ENCODE measurements around the gene FAP.

The FAP gene

DNA sequence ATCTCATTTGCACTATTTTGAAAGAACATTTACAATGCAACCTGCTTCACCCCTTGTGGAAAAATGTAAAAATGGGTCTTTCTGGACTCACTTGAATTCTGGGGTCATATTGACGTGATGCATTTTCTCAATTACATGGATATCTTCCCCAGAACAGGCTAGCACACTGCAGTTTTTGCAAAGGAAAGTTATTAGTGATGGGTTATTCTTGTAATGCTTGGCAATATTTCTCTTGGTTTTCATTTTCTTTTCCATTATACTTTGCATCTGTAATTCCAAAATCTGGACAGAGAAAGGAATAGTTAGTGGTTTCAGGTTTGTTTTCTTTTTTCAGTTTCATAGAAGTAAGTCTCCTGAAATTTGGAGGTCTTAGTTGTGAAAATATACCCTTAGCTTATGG is 24.8 kb upstream of the FAP start:
- no peak overlapping the region for H4K5ac ChIP-seq (ENCODE audit: low read length)
- H3K18ac ChIP-seq (ENCODE audit: low read length): no peak overlapping the region
- H2BK15ac ChIP-seq (replicated peaks; ENCODE audit: low read depth): no peak overlapping the region
- no peak overlapping the region for H3K27ac ChIP-seq (ENCODE audit: low read depth, low read length)
- H3K4me1 ChIP-seq (ENCODE audit: control insufficient read depth, low read depth, low read length): no peaks in the 10 kb centered on the region
- no peak for DNase-seq
- H2BK5ac ChIP-seq (ENCODE audit: low read length): no peak overlapping the region
- H3K4ac ChIP-seq (ENCODE audit: low read depth, low read length): no peak overlapping the region
- no peak overlapping the region for H2BK120ac ChIP-seq (ENCODE audit: low read depth, low read length)
- no CpG with 5 or more reads among the region's 1 CpG for WGBS (ENCODE audit: extremely low coverage, insufficient coverage, low lambda C conversion rate)
- no peak overlapping the region for H3K4me2 ChIP-seq (ENCODE audit: low read length)
- no peak overlapping the region for H4K8ac ChIP-seq (ENCODE audit: low read depth, low read length)
- no peaks in the 10 kb centered on the region for H3K27me3 ChIP-seq (ENCODE audit: insufficient read depth, low read length, poor library complexity)
- H3K23ac ChIP-seq (ENCODE audit: low read length): no peak overlapping the region
- no peaks in the 10 kb centered on the region for H3K36me3 ChIP-seq (ENCODE audit: control insufficient read depth, insufficient read depth, low read length)
- H3K56ac ChIP-seq (ENCODE audit: low read length): no peak overlapping the region
- no peak overlapping the region for H2AK5ac ChIP-seq (ENCODE audit: low read length)
- H3K79me1 ChIP-seq (ENCODE audit: low read length): no peaks in the 10 kb centered on the region
- no peak overlapping the region for H3K9ac ChIP-seq (ENCODE audit: low read length)
- no peaks in the 10 kb centered on the region for H3K79me2 ChIP-seq (ENCODE audit: control insufficient read depth, insufficient read depth, low read length)
- no peak overlapping the region for H3K4me3 ChIP-seq (ENCODE audit: low read length)

DNA sequence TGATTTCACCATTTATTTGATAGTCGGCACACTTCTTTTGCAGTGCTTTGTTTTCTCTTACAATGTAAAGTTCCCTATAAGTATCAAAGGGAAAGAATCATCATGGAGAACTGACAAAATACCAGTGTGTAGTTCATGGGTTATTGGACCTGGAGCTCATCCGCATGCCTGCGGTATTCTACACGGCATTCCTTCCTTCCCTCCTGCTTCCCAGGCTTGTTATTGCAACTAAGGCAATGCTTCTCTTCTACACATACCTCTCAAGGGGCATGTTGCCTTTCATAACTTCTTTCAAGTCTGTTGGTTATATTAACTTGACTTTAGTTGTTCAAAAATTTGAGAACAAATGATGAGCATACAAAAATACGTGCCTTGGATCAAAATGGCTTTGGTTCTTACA is 24.3 kb upstream of the FAP start:
- Histone ChIP-seq H3K36me3 (ENCODE audit: control insufficient read depth, insufficient read depth, low read length) (no peaks in the 10 kb centered on the region), H4K5ac (ENCODE audit: low read length) (no peak overlapping the region), H2BK15ac (replicated peaks; ENCODE audit: low read depth) (no peak overlapping the region), H3K9ac (ENCODE audit: low read length) (no peak overlapping the region), H2BK120ac (ENCODE audit: low read depth, low read length) (no peak overlapping the region), H3K4me1 (ENCODE audit: control insufficient read depth, low read depth, low read length) (no peaks in the 10 kb centered on the region), H3K4me3 (ENCODE audit: low read length) (no peak overlapping the region), H2AK5ac (ENCODE audit: low read length) (no peak overlapping the region), H3K27me3 (ENCODE audit: insufficient read depth, low read length, poor library complexity) (no peaks in the 10 kb centered on the region), H3K79me2 (ENCODE audit: control insufficient read depth, insufficient read depth, low read length) (no peaks in the 10 kb centered on the region), H3K4me2 (ENCODE audit: low read length) (no peak overlapping the region), H3K56ac (ENCODE audit: low read length) (no peak overlapping the region), H3K23ac (ENCODE audit: low read length) (no peak overlapping the region), H3K18ac (ENCODE audit: low read length) (no peak overlapping the region), H3K27ac (ENCODE audit: low read depth, low read length) (no peak overlapping the region), H2BK5ac (ENCODE audit: low read length) (no peak overlapping the region), H4K8ac (ENCODE audit: low read depth, low read length) (no peak overlapping the region), H3K4ac (ENCODE audit: low read depth, low read length) (no peak overlapping the region), H3K79me1 (ENCODE audit: low read length) (no peaks in the 10 kb centered on the region)
- no CpG with 5 or more reads among the region's 5 CpGs for WGBS (ENCODE audit: extremely low coverage, insufficient coverage, low lambda C conversion rate)
- no peak for DNase-seq

DNA sequence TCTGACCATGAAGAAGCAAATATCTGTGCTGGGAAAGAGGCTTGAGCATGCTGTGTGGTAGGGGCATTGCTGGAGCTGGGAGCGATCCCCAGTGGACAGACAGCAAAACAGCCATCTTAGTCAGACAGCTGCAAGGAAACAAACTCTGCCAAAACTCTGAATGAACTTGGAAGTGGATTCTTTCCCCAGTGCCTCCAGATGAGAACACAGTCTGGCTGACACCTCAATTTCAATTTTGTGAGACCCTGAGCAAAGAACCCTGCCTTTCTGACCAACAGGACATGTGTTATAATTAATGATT is 23.2 kb upstream of the FAP start:
- Histone ChIP-seq H4K5ac (ENCODE audit: low read length) (peak overlapping the region; percentile 3), H3K9ac (ENCODE audit: low read length) (no peak overlapping the region), H3K4me2 (ENCODE audit: low read length) (no peak overlapping the region), H3K4ac (ENCODE audit: low read depth, low read length) (no peak overlapping the region), H2BK15ac (replicated peaks; ENCODE audit: low read depth) (no peak overlapping the region), H2BK5ac (ENCODE audit: low read length) (no peak overlapping the region), H3K23ac (ENCODE audit: low read length) (no peak overlapping the region), H3K27ac (ENCODE audit: low read depth, low read length) (no peak overlapping the region), H3K4me3 (ENCODE audit: low read length) (no peak overlapping the region), H3K18ac (ENCODE audit: low read length) (no peak overlapping the region), H2BK120ac (ENCODE audit: low read depth, low read length) (no peak overlapping the region), H3K56ac (ENCODE audit: low read length) (no peak overlapping the region), H3K36me3 (ENCODE audit: control insufficient read depth, insufficient read depth, low read length) (no peaks in the 10 kb centered on the region), H3K4me1 (ENCODE audit: control insufficient read depth, low read depth, low read length) (no peaks in the 10 kb centered on the region), H2AK5ac (ENCODE audit: low read length) (no peak overlapping the region), H4K8ac (ENCODE audit: low read depth, low read length) (no peak overlapping the region), H3K27me3 (ENCODE audit: insufficient read depth, low read length, poor library complexity) (no peaks in the 10 kb centered on the region), H3K79me1 (ENCODE audit: low read length) (no peaks in the 10 kb centered on the region), H3K79me2 (ENCODE audit: control insufficient read depth, insufficient read depth, low read length) (no peaks in the 10 kb centered on the region)
- no CpG with 5 or more reads among the region's 1 CpG for WGBS (ENCODE audit: extremely low coverage, insufficient coverage, low lambda C conversion rate)
- DNase-seq: no peak

DNA sequence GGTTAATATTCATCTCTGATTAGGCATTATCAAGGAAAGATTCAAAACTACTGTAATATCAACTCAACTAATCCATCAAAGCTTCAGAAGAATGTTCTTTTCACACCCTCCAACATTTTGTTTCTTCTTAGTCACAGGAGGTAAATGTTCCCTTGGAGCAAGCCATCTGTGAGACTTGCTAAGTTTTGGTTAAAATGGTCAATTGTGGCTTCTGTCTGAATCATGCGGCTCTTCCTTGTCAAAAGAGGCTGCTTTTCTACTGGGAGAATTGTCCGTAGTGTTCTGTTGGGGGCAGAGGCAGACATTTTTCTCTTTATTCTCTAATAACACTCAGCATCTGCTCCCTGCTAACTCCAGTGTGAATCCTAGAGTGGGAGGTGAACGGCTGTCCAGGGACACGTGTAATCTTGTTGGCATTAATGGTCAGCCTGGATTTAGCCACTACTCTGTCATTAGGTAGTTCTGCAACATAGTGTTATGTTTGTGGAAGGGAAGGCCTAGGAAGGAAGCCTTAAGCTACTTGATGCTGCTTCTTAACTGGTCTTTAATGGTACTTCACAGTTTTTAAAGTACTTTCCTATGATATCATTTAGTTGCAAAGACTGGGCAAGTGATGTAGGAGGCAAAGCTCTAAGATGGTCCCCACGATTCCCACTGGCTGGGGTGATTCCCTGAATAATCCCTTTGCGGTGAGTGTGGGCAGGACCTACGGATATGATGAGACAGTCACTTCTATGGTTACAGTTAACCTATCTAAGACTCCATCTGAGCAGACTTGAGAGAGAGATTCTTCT is 22.6 kb upstream of the FAP start:
- Histone ChIP-seq H3K4me3 (ENCODE audit: low read length) (no peak overlapping the region), H3K4me2 (ENCODE audit: low read length) (no peak overlapping the region), H3K27me3 (ENCODE audit: insufficient read depth, low read length, poor library complexity) (no peaks in the 10 kb centered on the region), H2BK5ac (ENCODE audit: low read length) (no peak overlapping the region), H4K5ac (ENCODE audit: low read length) (peak overlapping the region; percentile 3), H4K8ac (ENCODE audit: low read depth, low read length) (no peak overlapping the region), H3K4ac (ENCODE audit: low read depth, low read length) (no peak overlapping the region), H2BK120ac (ENCODE audit: low read depth, low read length) (no peak overlapping the region), H3K27ac (ENCODE audit: low read depth, low read length) (no peak overlapping the region), H3K36me3 (ENCODE audit: control insufficient read depth, insufficient read depth, low read length) (no peaks in the 10 kb centered on the region), H3K79me1 (ENCODE audit: low read length) (no peaks in the 10 kb centered on the region), H3K23ac (ENCODE audit: low read length) (no peak overlapping the region), H3K9ac (ENCODE audit: low read length) (no peak overlapping the region), H2AK5ac (ENCODE audit: low read length) (no peak overlapping the region), H2BK15ac (replicated peaks; ENCODE audit: low read depth) (no peak overlapping the region), H3K18ac (ENCODE audit: low read length) (no peak overlapping the region), H3K79me2 (ENCODE audit: control insufficient read depth, insufficient read depth, low read length) (no peaks in the 10 kb centered on the region), H3K4me1 (ENCODE audit: control insufficient read depth, low read depth, low read length) (no peaks in the 10 kb centered on the region), H3K56ac (ENCODE audit: low read length) (no peak overlapping the region)
- WGBS (ENCODE audit: extremely low coverage, insufficient coverage, low lambda C conversion rate): no CpG with 5 or more reads among the region's 7 CpGs
- DNase-seq: no peak

DNA sequence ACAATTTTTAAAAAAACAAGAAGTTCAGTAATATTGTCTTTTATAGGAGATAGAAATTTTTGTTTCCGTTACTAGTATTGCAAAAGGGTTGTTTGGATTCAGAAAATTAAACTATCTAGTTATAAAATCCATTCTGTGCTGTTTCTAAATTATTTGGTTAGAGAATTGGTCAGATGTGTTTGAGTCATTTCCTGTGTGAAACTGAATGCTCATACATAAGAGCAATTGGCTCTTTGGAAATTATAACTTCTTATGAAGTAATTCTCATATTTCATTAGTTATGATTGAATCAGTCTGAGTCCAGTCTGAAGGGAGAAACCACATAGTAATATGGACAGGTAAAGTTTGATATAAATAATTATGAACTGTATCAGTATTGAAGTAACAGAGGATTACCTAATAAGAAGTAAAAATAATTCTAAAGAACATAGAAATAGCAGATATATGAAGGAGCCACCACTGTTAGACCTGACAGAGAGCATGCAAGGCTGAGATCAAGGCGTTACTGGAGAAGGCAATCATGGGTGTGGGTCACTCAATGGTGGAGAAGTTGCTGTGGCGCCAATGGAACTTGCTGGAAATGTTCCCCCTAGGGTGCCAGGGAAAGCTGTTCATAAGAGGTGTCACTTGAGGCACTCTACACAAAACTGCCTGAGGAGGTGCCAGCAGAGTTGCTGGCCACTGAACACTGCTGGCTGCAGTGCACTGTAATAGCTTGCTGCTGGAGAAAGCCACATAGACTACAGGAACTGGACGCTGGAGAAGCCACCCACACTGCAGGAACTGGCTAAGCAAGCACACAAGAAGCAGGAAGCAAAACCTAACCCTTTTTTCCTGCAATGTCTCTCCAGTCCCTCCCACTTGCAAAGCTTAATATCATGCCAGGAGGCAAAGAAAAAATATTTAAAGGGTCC is 18.0 kb upstream of the FAP start:
- Histone ChIP-seq H4K5ac (ENCODE audit: low read length) (no peak overlapping the region), H4K8ac (ENCODE audit: low read depth, low read length) (no peak overlapping the region), H2BK15ac (replicated peaks; ENCODE audit: low read depth) (no peak overlapping the region), H3K4ac (ENCODE audit: low read depth, low read length) (no peak overlapping the region), H3K36me3 (ENCODE audit: control insufficient read depth, insufficient read depth, low read length) (no peaks in the 10 kb centered on the region), H3K79me2 (ENCODE audit: control insufficient read depth, insufficient read depth, low read length) (no peaks in the 10 kb centered on the region), H3K23ac (ENCODE audit: low read length) (no peak overlapping the region), H3K18ac (ENCODE audit: low read length) (no peak overlapping the region), H3K4me3 (ENCODE audit: low read length) (no peak overlapping the region), H3K27ac (ENCODE audit: low read depth, low read length) (no peak overlapping the region), H2BK5ac (ENCODE audit: low read length) (no peak overlapping the region), H3K79me1 (ENCODE audit: low read length) (no peaks in the 10 kb centered on the region), H3K4me2 (ENCODE audit: low read length) (no peak overlapping the region), H2BK120ac (ENCODE audit: low read depth, low read length) (no peak overlapping the region), H3K9ac (ENCODE audit: low read length) (no peak overlapping the region), H3K4me1 (ENCODE audit: control insufficient read depth, low read depth, low read length) (no peaks in the 10 kb centered on the region), H2AK5ac (ENCODE audit: low read length) (no peak overlapping the region), H3K27me3 (ENCODE audit: insufficient read depth, low read length, poor library complexity) (no peaks in the 10 kb centered on the region), H3K56ac (ENCODE audit: low read length) (no peak overlapping the region)
- no peak for DNase-seq
- WGBS (ENCODE audit: extremely low coverage, insufficient coverage, low lambda C conversion rate): no CpG with 5 or more reads among the region's 4 CpGs

Measured in mesendoderm (in vitro differentiated cells).